Endothelial cell (in vitro differentiated cells): ENCODE data around the gene MLLT3. TPM values are rescaled to one million over a fixed set of nuclear protein-coding genes. Genes with fewer than 3 reads are reported as not detected.

Experiments used
- DNase-seq: peaks from one replicate; pipeline ENCODE4 v3.0.0; 2021; ENCODE audit warnings: low spot score
- H3K27ac Mint-ChIP-seq: one replicate; pipeline ENCODE4 v1.8.0; 2021; ENCODE audit warnings: mixed read lengths, inconsistent platforms; ENCODE audit not compliant: unreplicated experiment
- H3K27me3 Mint-ChIP-seq: one replicate; pipeline ENCODE4 v1.8.0; 2021; ENCODE audit warnings: mild to moderate bottlenecking, moderate library complexity, mixed read lengths, inconsistent platforms; ENCODE audit not compliant: unreplicated experiment
- H3K36me3 Mint-ChIP-seq: one replicate; pipeline ENCODE4 v1.8.0; 2021; ENCODE audit warnings: mild to moderate bottlenecking, low read depth, mixed read lengths, inconsistent platforms; ENCODE audit not compliant: unreplicated experiment
- H3K4me1 Mint-ChIP-seq: one replicate; pipeline ENCODE4 v1.8.0; 2021; ENCODE audit warnings: mild to moderate bottlenecking, mixed read lengths, inconsistent platforms; ENCODE audit not compliant: unreplicated experiment
- H3K4me3 Mint-ChIP-seq: one replicate; pipeline ENCODE4 v1.8.0; 2021; ENCODE audit warnings: mild to moderate bottlenecking, mixed read lengths, inconsistent platforms; ENCODE audit not compliant: unreplicated experiment
- H3K9me3 Mint-ChIP-seq: one replicate; pipeline ENCODE4 v1.8.0; 2021; ENCODE audit warnings: mixed read lengths, inconsistent platforms; ENCODE audit not compliant: unreplicated experiment
- CTCF ChIP-seq: fragments of 200-600 bp; sonication (generic); IDR thresholded peaks from one replicate; pipeline ENCODE4 v1.5.0; 2021; ENCODE audit warnings: antibody characterized with exemption; ENCODE audit not compliant: unreplicated experiment
- total RNA-seq: library from RNA; stranded (reverse); fragmentation: NEBNext Ultra II Directional; extraction: Animal tissue kit (Norgen Biotek cat#: 25700); gene quantifications from one replicate; pipeline ENCODE4 v1.2.1, GENCODE V29; 2021; ENCODE audit not compliant: unreplicated experiment

The MLLT3 gene
- total RNA-seq, 1 donor from 2014 or later = 25.2 TPM

- H3K4me3 Mint-ChIP-seq = no peak overlapping the region
- H3K27ac Mint-ChIP-seq = no peak overlapping the region
- no peaks in the 10 kb centered on the region for H3K36me3 Mint-ChIP-seq
- H3K4me1 Mint-ChIP-seq = peaks cover 12% of the 10 kb centered on the region
- H3K27me3 Mint-ChIP-seq = no peaks in the 10 kb centered on the region
- TF ChIP-seq CTCF = no peak
- DNase-seq = no peak
- H3K9me3 Mint-ChIP-seq = no peaks in the 10 kb centered on the region
Observed at GRCh38 chr9:20599195-20599594, 23.1 kb downstream of the MLLT3 start.

GRCh38 chr9:20598367-20598766 lies 23.9 kb downstream of the MLLT3 start:
- Mint-ChIP-seq H3K4me3 (no peak overlapping the region), H3K36me3 (no peaks in the 10 kb centered on the region), H3K27me3 (no peaks in the 10 kb centered on the region), H3K4me1 (peaks cover 10% of the 10 kb centered on the region), H3K27ac (no peak overlapping the region), H3K9me3 (no peaks in the 10 kb centered on the region)
- no peak for DNase-seq
- TF ChIP-seq CTCF = no peak

GRCh38 chr9:20597862-20598261 lies 24.4 kb downstream of the MLLT3 start:
- Mint-ChIP-seq H3K27me3 (no peaks in the 10 kb centered on the region), H3K36me3 (no peaks in the 10 kb centered on the region), H3K27ac (no peak overlapping the region), H3K4me1 (peaks cover 10% of the 10 kb centered on the region), H3K4me3 (no peak overlapping the region), H3K9me3 (no peaks in the 10 kb centered on the region)
- no peak for TF ChIP-seq CTCF
- DNase-seq = no peak

GRCh38 chr9:20594608-20595007 lies 27.7 kb downstream of the MLLT3 start:
- H3K27ac Mint-ChIP-seq = no peak overlapping the region
- no peaks in the 10 kb centered on the region for H3K4me1 Mint-ChIP-seq
- no peak for TF ChIP-seq CTCF
- H3K36me3 Mint-ChIP-seq = peaks cover 10% of the 10 kb centered on the region
- H3K9me3 Mint-ChIP-seq = no peaks in the 10 kb centered on the region
- H3K4me3 Mint-ChIP-seq = no peak overlapping the region
- DNase-seq = no peak
- H3K27me3 Mint-ChIP-seq = no peaks in the 10 kb centered on the region

GRCh38 chr9:20593537-20593936 lies 28.8 kb downstream of the MLLT3 start:
- DNase-seq = no peak
- peaks cover 10% of the 10 kb centered on the region for H3K36me3 Mint-ChIP-seq
- no peaks in the 10 kb centered on the region for H3K9me3 Mint-ChIP-seq
- no peak overlapping the region for H3K27ac Mint-ChIP-seq
- TF ChIP-seq CTCF = no peak
- no peaks in the 10 kb centered on the region for H3K4me1 Mint-ChIP-seq
- no peaks in the 10 kb centered on the region for H3K27me3 Mint-ChIP-seq
- no peak overlapping the region for H3K4me3 Mint-ChIP-seq
